Adrenal gland (tissue), 12 donors: ENCODE measurements around the gene TMEM43. TPM values are rescaled to one million over a fixed set of nuclear protein-coding genes. Genes with fewer than 3 reads are reported as not detected.

Experiments
- DNase-seq, 7 donors: peaks; one replicate each; pipeline ENCODE4 v3.0.0-alpha.2; 2019 to 2020
- H3K27ac ChIP-seq, 5 donors: fragments of 200-600 bp; sonication (generic) in 4 of 5; 1 replicate in 3 of 5; 2 replicates in 2 of 5; pipeline versions ENCODE4 v1.5.1 to v1.8.0; 2016 to 2020; ENCODE audit warnings: mild to moderate bottlenecking in 1 of 5
- H3K27me3 ChIP-seq: fragments of 200-600 bp; 2 replicates; pipeline ENCODE4 v1.8.0; 2021
- H3K36me3 ChIP-seq, 2 donors: fragments of 200-600 bp; replicated peaks in 1 of 2; 1 replicate in 1 of 2; 2 replicates in 1 of 2; pipeline versions ENCODE4 v1.5.1 to v1.8.0; 2018 to 2022
- H3K4me1 ChIP-seq, 2 donors: fragments of 200-600 bp; replicated peaks in 1 of 2; 1 replicate in 1 of 2; 2 replicates in 1 of 2; pipeline versions ENCODE4 v1.5.1 to v1.8.0; 2018 to 2021
- H3K4me3 ChIP-seq, 4 donors: fragments of 200-600 bp; sonication (generic) in 3 of 4; one replicate each; pipeline ENCODE4 v1.5.1; 2016 to 2018
- H3K9me3 ChIP-seq, 3 donors: fragments of 200-600 bp; sonication (generic) in 1 of 3; replicated peaks in 1 of 3; 1 replicate in 2 of 3; 2 replicates in 1 of 3; pipeline versions ENCODE4 v1.5.1 to v1.8.0; 2016 to 2021
- CTCF ChIP-seq, 6 experiments: fragments of 450-650 bp in 4 of 6; fragments of 200-600 bp in 2 of 6; sonication (generic) in 1 of 6; IDR thresholded peaks; 1 replicate in 5 of 6; 2 replicates in 1 of 6; pipeline versions ENCODE4 v1.5.1 to v1.8.0; 2016 to 2021; ENCODE audit warnings: antibody characterized with exemption in 6 of 6, mild to moderate bottlenecking in 2 of 6, moderate library complexity in 1 of 6
- POLR2A ChIP-seq, 2 donors: fragments of 450-650 bp; IDR thresholded peaks; one replicate each; pipeline ENCODE4 v1.6.1; 2017; ENCODE audit warnings: antibody characterized with exemption in 2 of 2, mild to moderate bottlenecking in 2 of 2, moderate library complexity in 1 of 2
- WGBS, 4 donors: extraction: QIAGEN DNeasy Blood & Tissue Kit in 2 of 4; methylation state at CpG; one replicate each; pipeline versions ENCODE4 v1.1.5 to v1.1.7; 2013 to 2017; 5-methylcytosine and 5-hydroxymethylcytosine counted together
- intact Hi-C, 2 donors: fragments of 100-400 bp; cut with DNase I; formaldehyde crosslinking; loops; one replicate each; pipeline versions ENCODE4 v1.14.1 to v1.15.0; 2022 to 2023
- polyA plus RNA-seq, 3 donors: library from polyadenylated mRNA; stranded (reverse); fragments of 200-250 nt in 2 of 3; fragments of 350-450 nt in 1 of 3; fragmentation: Illumina TruSeq in 1 of 3; extraction: RNeasy Lipid Tissue Mini Kit (QIAGEN cat#74804) in 1 of 3; gene quantifications; one replicate each; pipeline ENCODE4 v1.2.3, GENCODE V29; 2013 to 2014
- total RNA-seq, 9 donors: library from RNA; depleted of rRNA in 4 of 9; stranded (reverse); fragments of >200 nt in 4 of 9; fragments of 120-200 nt in 1 of 9; fragmentation: NEBNext Ultra II Directional in 1 of 9; extraction: Animal tissue kit (Norgen Biotek cat#: 25700) in 1 of 9; gene quantifications; one replicate each; pipeline versions ENCODE4 v1.1.0 to v1.2.4, GENCODE V29; 2013 to 2023
- donor health status: healthy with polysubstance abuse.
- donor health status: Bipolar disorder and iron deficiency.
- donor health status: DM: yes; HTN: yes; CAD: no.
- donor health status: DM: no; HTN: no; CAD: no.
- donor health status: DM: no; HTN: no; CAD: no.
- donor health status: DM: yes; HTN: yes; CAD: no.

The TMEM43 gene
- total and polyA plus RNA-seq, 12 donors: 40.0 to 79.1 (median 56.5) TPM

- WGBS, 4 donors: 89 to 96% (median 93%) methylated on average over 1 of the region's 1 CpG
- no peak overlapping the region for H3K4me3 ChIP-seq
Measured at GRCh38 chr3:14179795-14180194, 54.9 kb downstream of the TMEM43 start.

DNA sequence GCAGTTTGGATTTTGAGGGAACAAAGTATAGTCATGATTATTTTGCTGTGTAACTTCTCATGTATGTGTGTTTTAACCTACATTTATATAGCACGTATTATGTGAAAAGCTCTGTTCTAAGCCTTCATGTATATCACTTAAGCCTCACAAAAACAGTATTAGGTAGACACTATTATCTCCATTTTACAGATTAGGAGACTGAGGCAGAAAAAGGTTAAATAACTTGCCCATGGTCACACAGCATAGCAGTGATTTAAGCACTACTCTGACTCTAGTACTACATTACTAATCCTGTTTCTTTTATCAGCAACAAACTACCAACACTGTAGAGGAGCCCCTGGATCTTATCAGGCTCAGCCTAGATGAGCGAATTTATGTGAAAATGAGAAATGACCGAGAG, 56.4 kb downstream of the TMEM43 start:
- WGBS, 4 donors: 88 to 93% (median 92%) methylated on average over 3 of the region's 3 CpGs
- H3K9me3 ChIP-seq: no peaks in the 10 kb centered on the region

More at GRCh38 chr3:14179795-14180194, 54.9 kb downstream of the TMEM43 start:
- DNase-seq: no peak
- H3K27me3 ChIP-seq: no peaks in the 10 kb centered on the region
- intact Hi-C loops: loop anchor here in 1 of 2 donors (10.0 kb wide), 1 partner anchor 55 kb away; the partner anchor contains the start of genes CHCHD4 and TMEM43
- peaks cover 0 to 22% of the 10 kb centered on the region in 2 donors for H3K36me3 ChIP-seq
- peaks cover 23 to 36% of the 10 kb centered on the region in 2 donors for H3K4me1 ChIP-seq
- no peaks in the 10 kb centered on the region for H3K9me3 ChIP-seq
- no peak overlapping the region for H3K27ac ChIP-seq
- TF ChIP-seq CTCF (IDR thresholded peaks at IDR 0.05) (no peak), POLR2A (IDR thresholded peaks at IDR 0.05) (no peak)

DNA sequence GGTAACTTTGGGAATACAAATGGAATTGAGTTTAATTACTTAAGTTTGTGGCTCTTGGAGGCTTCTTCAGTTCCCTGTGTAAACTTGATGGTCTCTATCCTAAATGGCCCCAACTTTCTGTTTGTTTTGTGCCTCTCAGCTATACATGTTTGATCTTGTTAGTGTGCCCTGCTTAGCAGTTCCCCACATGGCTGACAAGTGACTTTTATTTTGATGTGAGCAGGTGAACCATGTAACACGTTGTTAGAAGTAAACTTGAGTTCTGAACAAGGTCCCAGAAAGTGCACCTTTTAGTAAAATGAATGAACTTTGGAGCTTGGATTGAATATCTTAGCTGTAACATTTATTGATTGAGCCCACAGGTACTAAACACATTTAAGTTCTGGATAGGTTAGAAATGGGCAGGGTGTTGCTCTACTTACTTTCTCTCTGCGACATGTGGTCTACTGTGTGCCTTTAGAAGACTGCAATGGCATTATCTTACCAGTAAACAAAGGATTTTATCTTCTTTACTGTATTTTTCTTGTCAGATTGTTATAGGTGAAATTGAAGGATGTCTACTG, 58.2 kb downstream of the TMEM43 start:
- H3K27me3 ChIP-seq: no peaks in the 10 kb centered on the region
- DNase-seq: no peak
- H3K4me1 ChIP-seq: peaks cover 5 to 18% of the 10 kb centered on the region in 2 donors
- no peak overlapping the region for H3K4me3 ChIP-seq
- TF ChIP-seq CTCF (IDR thresholded peaks at IDR 0.05): no peak
- TF ChIP-seq POLR2A (IDR thresholded peaks at IDR 0.05): no peak
- WGBS, 4 donors: 65 to 71% (median 69%) methylated on average over 2 of the region's 2 CpGs
- peaks cover 0 to 38% of the 10 kb centered on the region in 2 donors for H3K36me3 ChIP-seq
- intact Hi-C loops: no loop called here
- no peak overlapping the region for H3K27ac ChIP-seq
- H3K9me3 ChIP-seq: no peaks in the 10 kb centered on the region

More for the DNA sequence above, 56.4 kb downstream of the TMEM43 start:
- no peaks in the 10 kb centered on the region for H3K27me3 ChIP-seq
- H3K27ac ChIP-seq: no peak overlapping the region
- peaks cover 14 to 35% of the 10 kb centered on the region in 2 donors for H3K4me1 ChIP-seq
- no peak for DNase-seq
- intact Hi-C loops: no loop called here
- peaks cover 0 to 30% of the 10 kb centered on the region in 2 donors for H3K36me3 ChIP-seq
- H3K4me3 ChIP-seq: no peak overlapping the region
- no peak for TF ChIP-seq CTCF (IDR thresholded peaks at IDR 0.05)
- no peak for TF ChIP-seq POLR2A (IDR thresholded peaks at IDR 0.05)

DNA sequence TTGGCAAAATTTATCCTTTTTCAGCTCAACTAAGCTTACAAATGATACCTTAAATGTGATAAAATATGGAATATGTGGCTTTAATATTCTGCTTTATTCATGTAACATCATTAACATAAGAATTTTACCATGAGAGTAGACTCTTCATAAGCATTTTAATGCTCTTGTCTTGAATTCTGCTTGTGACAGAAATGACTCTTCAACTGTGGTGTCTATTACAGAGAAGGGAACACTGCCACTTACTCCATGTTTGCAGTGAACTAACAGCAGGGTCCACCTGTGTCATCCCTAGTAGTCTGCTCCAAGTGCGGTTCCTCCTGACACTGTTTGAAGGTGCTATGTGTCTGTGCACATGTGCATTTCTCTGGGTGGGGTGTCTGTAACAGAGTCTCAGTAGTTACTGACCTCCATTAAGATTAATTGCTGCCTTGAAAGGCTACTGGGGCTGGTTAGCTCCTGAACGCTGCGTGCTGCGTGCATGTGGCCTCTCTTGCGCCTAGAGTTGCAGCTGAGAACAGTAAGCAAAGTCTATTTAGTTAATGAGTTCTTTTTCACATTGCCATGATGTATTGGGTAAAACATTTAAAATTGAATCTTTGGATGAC, 62.1 kb downstream of the TMEM43 start:
- H3K9me3 ChIP-seq: no peaks in the 10 kb centered on the region
- no peak for DNase-seq
- no peaks in the 10 kb centered on the region for H3K27me3 ChIP-seq
- H3K27ac ChIP-seq: no peak overlapping the region
- WGBS, 4 donors: 80 to 94% (median 90%) methylated on average over 4 to 5 of the region's 5 CpGs
- intact Hi-C loops: no loop called here
- no peak for TF ChIP-seq POLR2A (IDR thresholded peaks at IDR 0.05)
- no peak for TF ChIP-seq CTCF (IDR thresholded peaks at IDR 0.05)
- H3K4me3 ChIP-seq: no peak overlapping the region
- peaks cover 0 to 6% of the 10 kb centered on the region in 2 donors for H3K4me1 ChIP-seq
- H3K36me3 ChIP-seq: peaks cover 0 to 34% of the 10 kb centered on the region in 2 donors
